Measurements from ENCODE around the gene TNNI2.

GRCh38 chr11:1879941-1880720, 41.4 kb downstream of the TNNI2 start:
- TF ChIP-seq CTCF (conservative IDR thresholded peaks at IDR 0.05), result no peak
- no peak for TF ChIP-seq EZH2 (IDR thresholded peaks at IDR 0.05; ENCODE audit: low read depth)

Data from PC-9 (cell line).